NCI-H446 (cell line): ENCODE data around the gene TTC8.
"Not testable (repeated sequence)": the region's sequence is repeated elsewhere in the genome, so short reads cannot be mapped to it uniquely, and the experiment has no call there.

Experiments used
- DNase-seq, 2 experiments: peaks; one replicate each; lab custom pipeline; 2025; lab: John Stamatoyannopoulos, UW

TTC8 gene

GRCh38 chr14:88824314-88825077 is at the start of gene TTC8:
Gene TTC8 (plus strand): TSS chr14:88824651. CDS start chr14:88824708, 57 bp downstream.
- peak; percentile 89 to 93 for DNase-seq

- DNase-seq = no peak
Measured at GRCh38 chr14:88775532-88775931, 48.9 kb upstream of the TTC8 start.

GRCh38 chr14:88785911-88786310 is 38.5 kb upstream of the TTC8 start:
- DNase-seq = no peak

- DNase-seq = no peak
Measured at GRCh38 chr14:88786715-88787114, 37.7 kb upstream of the TTC8 start.

GRCh38 chr14:88789573-88789972 is 34.9 kb upstream of the TTC8 start:
- not testable (repeated sequence) for DNase-seq

- no peak for DNase-seq
Measured at GRCh38 chr14:88790501-88791251, 33.8 kb upstream of the TTC8 start.

GRCh38 chr14:88791252-88791621 is 33.2 kb upstream of the TTC8 start:
- DNase-seq = no peak

GRCh38 chr14:88791629-88792472 is 32.6 kb upstream of the TTC8 start:
- DNase-seq = no peak

- peak; percentile 56 to 85 for DNase-seq
Measured at GRCh38 chr14:88792473-88793258, 31.8 kb upstream of the TTC8 start, which contains the start of gene EML5. Gene EML5 (minus strand): TSS chr14:88792953. CDS start chr14:88792503, 450 bp downstream.

- no peak for DNase-seq
Measured at GRCh38 chr14:88793259-88793625, 31.2 kb upstream of the TTC8 start.

GRCh38 chr14:88798156-88798555 is 26.3 kb upstream of the TTC8 start:
- DNase-seq = peak; percentile 9 to 33

- no peak for DNase-seq
Measured at GRCh38 chr14:88799522-88799921, 24.9 kb upstream of the TTC8 start.

- DNase-seq = no peak
Measured at GRCh38 chr14:88802596-88802995, 21.9 kb upstream of the TTC8 start.

GRCh38 chr14:88804035-88804434 is 20.4 kb upstream of the TTC8 start:
- no peak for DNase-seq

GRCh38 chr14:88804477-88804876 is 20.0 kb upstream of the TTC8 start:
- no peak for DNase-seq

GRCh38 chr14:88808359-88808758 is 16.1 kb upstream of the TTC8 start:
- no peak for DNase-seq

GRCh38 chr14:88815980-88816379 is 8.5 kb upstream of the TTC8 start:
- DNase-seq = no peak

GRCh38 chr14:88818018-88818417 is 6.4 kb upstream of the TTC8 start:
- DNase-seq = no peak

GRCh38 chr14:88819674-88820073 is 4.8 kb upstream of the TTC8 start:
- DNase-seq = not testable (repeated sequence)

- DNase-seq = no peak
Measured at GRCh38 chr14:88821378-88821777, 3.1 kb upstream of the TTC8 start.

- DNase-seq = no peak
Measured at GRCh38 chr14:88821888-88822287, 2.6 kb upstream of the TTC8 start.

- no peak for DNase-seq
Measured at GRCh38 chr14:88823968-88824313, 510 bp upstream of the TTC8 start.
